H9 (cell line): ENCODE results near the gene SSTR3. TPM values are rescaled to one million over a fixed set of nuclear protein-coding genes. Genes with fewer than 3 reads are reported as not detected.

Experiments used
- DNase-seq: peaks from one replicate; pipeline ENCODE4 v3.0.0-alpha.2; 2017
- H2AFZ ChIP-seq: one replicate; pipeline ENCODE4 v1.6.1; 2013; ENCODE audit warnings: mild to moderate bottlenecking, low read length, control low read depth, moderate library complexity
- H2AK5ac ChIP-seq: 2 replicates; pipeline ENCODE4 v1.6.1; 2013; ENCODE audit warnings: low read length, control low read depth, mixed read lengths; ENCODE audit not compliant: insufficient read length
- H2BK120ac ChIP-seq: one replicate; pipeline ENCODE4 v1.6.1; 2013; ENCODE audit warnings: low read depth, mild to moderate bottlenecking, low read length, control low read depth, inconsistent platforms; ENCODE audit not compliant: poor library complexity, severe bottlenecking
- H2BK12ac ChIP-seq: 2 replicates; pipeline ENCODE4 v1.6.1; 2013; ENCODE audit warnings: low read length, control low read depth, mixed read lengths, low read depth; ENCODE audit not compliant: insufficient read length
- H2BK15ac ChIP-seq: 2 replicates; pipeline ENCODE4 v1.6.1; 2013; ENCODE audit warnings: low read depth, low read length, control low read depth
- H2BK20ac ChIP-seq: one replicate; pipeline ENCODE4 v1.6.1; 2013; ENCODE audit warnings: low read depth, mild to moderate bottlenecking, low read length, control low read depth, inconsistent platforms; ENCODE audit not compliant: poor library complexity, severe bottlenecking
- H2BK5ac ChIP-seq: 2 replicates; pipeline ENCODE4 v1.6.1; 2013; ENCODE audit warnings: low read length, control low read depth, mixed read lengths; ENCODE audit not compliant: insufficient read length
- H3K14ac ChIP-seq: 2 replicates; pipeline ENCODE4 v1.6.1; 2013; ENCODE audit warnings: low read length, control low read depth; ENCODE audit not compliant: insufficient read depth
- H3K18ac ChIP-seq: 2 replicates; pipeline ENCODE4 v1.6.1; 2013; ENCODE audit warnings: low read depth, mild to moderate bottlenecking, mixed read lengths, low read length, control low read depth; ENCODE audit not compliant: insufficient read length
- H3K23ac ChIP-seq: 2 replicates; pipeline ENCODE4 v1.6.1; 2013; ENCODE audit warnings: low read length, control low read depth, mixed read lengths, low read depth; ENCODE audit not compliant: insufficient read length
- H3K23me2 ChIP-seq: 2 replicates; pipeline ENCODE4 v1.6.1; 2013; ENCODE audit warnings: low read depth, mild to moderate bottlenecking, mixed read lengths, low read length, control low read depth; ENCODE audit not compliant: insufficient read length, poor library complexity, severe bottlenecking
- H3K27ac ChIP-seq: 2 replicates; pipeline ENCODE4 v1.5.1; 2013; ENCODE audit warnings: low read length, control low read depth, mixed read lengths, low read depth; ENCODE audit not compliant: insufficient read length
- H3K27me3 ChIP-seq: 2 replicates; pipeline ENCODE4 v1.6.1; 2013; ENCODE audit warnings: low read length, control low read depth, inconsistent platforms; ENCODE audit not compliant: insufficient read depth
- H3K4ac ChIP-seq: 2 replicates; pipeline ENCODE4 v1.6.1; 2013; ENCODE audit warnings: low read depth, mild to moderate bottlenecking, control low read depth, inconsistent platforms, low read length, moderate library complexity
- H3K4me1 ChIP-seq: 2 replicates; pipeline ENCODE4 v1.6.1; 2013; ENCODE audit warnings: low read length, control low read depth, inconsistent platforms; ENCODE audit not compliant: insufficient read depth
- H3K4me2 ChIP-seq: 2 replicates; pipeline ENCODE4 v1.6.1; 2013; ENCODE audit warnings: low read length, control low read depth, mixed read lengths; ENCODE audit not compliant: insufficient read length, insufficient read depth
- H3K56ac ChIP-seq: 2 replicates; pipeline ENCODE4 v1.6.1; 2013; ENCODE audit warnings: low read depth, mild to moderate bottlenecking, mixed read lengths, low read length, control low read depth; ENCODE audit not compliant: insufficient read length
- H3K79me1 ChIP-seq: 2 replicates; pipeline ENCODE4 v1.6.1; 2013; ENCODE audit warnings: low read depth, mild to moderate bottlenecking, moderate library complexity, low read length, control low read depth, inconsistent platforms; ENCODE audit not compliant: insufficient read depth, poor library complexity, severe bottlenecking
- H3K79me2 ChIP-seq: 2 replicates; pipeline ENCODE4 v1.6.1; 2013; ENCODE audit warnings: low read length, control low read depth, inconsistent platforms; ENCODE audit not compliant: insufficient read depth
- H3K9ac ChIP-seq: 2 replicates; pipeline ENCODE4 v1.6.1; 2013; ENCODE audit warnings: low read length, control low read depth, mixed read lengths; ENCODE audit not compliant: insufficient read length; ENCODE audit errors: extremely low read depth
- H3K9me3 ChIP-seq: one replicate; pipeline ENCODE4 v1.6.1; 2013; ENCODE audit warnings: low read depth, low read length, inconsistent platforms; ENCODE audit not compliant: control insufficient read depth
- H3T11ph ChIP-seq: one replicate; pipeline ENCODE4 v1.6.1; 2013; ENCODE audit warnings: mild to moderate bottlenecking, low read length, control low read depth, inconsistent platforms
- H4K20me1 ChIP-seq: one replicate; pipeline ENCODE4 v1.6.1; 2013; ENCODE audit not compliant: control insufficient read depth, insufficient read length, insufficient read depth
- H4K5ac ChIP-seq: 2 replicates; pipeline ENCODE4 v1.6.1; 2013; ENCODE audit warnings: low read depth, mild to moderate bottlenecking, mixed read lengths, low read length, control low read depth; ENCODE audit not compliant: insufficient read length
- H4K8ac ChIP-seq: replicated peaks from 2 replicates; pipeline ENCODE4 v1.6.1; 2013; ENCODE audit warnings: low read length, control low read depth, mixed read lengths, low read depth; ENCODE audit not compliant: insufficient read length
- H4K91ac ChIP-seq: 2 replicates; pipeline ENCODE4 v1.6.1; 2013; ENCODE audit warnings: low read depth, mild to moderate bottlenecking, moderate library complexity, mixed read lengths, low read length, control low read depth; ENCODE audit not compliant: insufficient read length
- H3K27ac Mint-ChIP-seq, 3 experiments: 2 replicates in 2 of 3; 3 replicates in 1 of 3; pipeline ENCODE4 v1.8.0; 2020 to 2021; ENCODE audit warnings: mixed read lengths in 3 of 3, mild to moderate bottlenecking in 1 of 3, moderate library complexity in 1 of 3
- H3K27me3 Mint-ChIP-seq: 2 replicates; pipeline ENCODE4 v1.8.0; 2021; ENCODE audit warnings: low read depth, mild to moderate bottlenecking, moderate library complexity, mixed read lengths
- H3K36me3 Mint-ChIP-seq, 3 experiments: 2 replicates in 2 of 3; 3 replicates in 1 of 3; pipeline ENCODE4 v1.8.0; 2020 to 2021; ENCODE audit warnings: low read depth in 3 of 3, mixed read lengths in 3 of 3; ENCODE audit not compliant: insufficient read depth in 1 of 3
- H3K4me1 Mint-ChIP-seq, 2 experiments: 2 replicates each; pipeline ENCODE4 v1.8.0; 2020; ENCODE audit warnings: mixed read lengths in 2 of 2
- H3K4me3 Mint-ChIP-seq, 2 experiments: 2 replicates in 1 of 2; 3 replicates in 1 of 2; pipeline ENCODE4 v1.8.0; 2020 to 2021; ENCODE audit warnings: mild to moderate bottlenecking in 2 of 2, mixed read lengths in 2 of 2, moderate library complexity in 1 of 2
- H3K9me3 Mint-ChIP-seq, 2 experiments: 2 replicates in 1 of 2; 3 replicates in 1 of 2; pipeline ENCODE4 v1.8.0; 2020; ENCODE audit warnings: mild to moderate bottlenecking in 2 of 2, mixed read lengths in 2 of 2, moderate library complexity in 1 of 2
- CTCF ChIP-seq: fragments of 200-600 bp; sonication (generic); conservative IDR thresholded peaks from 3 replicates; pipeline ENCODE4 v1.8.0; 2021; ENCODE audit warnings: antibody characterized with exemption, mild to moderate bottlenecking
- WGBS: extraction: QIAGEN DNeasy Blood & Tissue Kit; methylation state at CpG from one replicate; pipeline ENCODE4 v1.1.7; 2013; ENCODE audit warnings: missing lambda C conversion rate, low lambda C conversion rate, mixed read lengths; ENCODE audit not compliant: insufficient read length; ENCODE audit errors: extremely low coverage; 5-methylcytosine and 5-hydroxymethylcytosine counted together
- total RNA-seq: library from RNA; stranded (reverse); gene quantifications from 2 replicates; pipeline ENCODE4 v1.2.1, GENCODE V29; 2021

Gene SSTR3
- total RNA-seq, 1 experiment from 2014 or later: 0.68 TPM

DNA sequence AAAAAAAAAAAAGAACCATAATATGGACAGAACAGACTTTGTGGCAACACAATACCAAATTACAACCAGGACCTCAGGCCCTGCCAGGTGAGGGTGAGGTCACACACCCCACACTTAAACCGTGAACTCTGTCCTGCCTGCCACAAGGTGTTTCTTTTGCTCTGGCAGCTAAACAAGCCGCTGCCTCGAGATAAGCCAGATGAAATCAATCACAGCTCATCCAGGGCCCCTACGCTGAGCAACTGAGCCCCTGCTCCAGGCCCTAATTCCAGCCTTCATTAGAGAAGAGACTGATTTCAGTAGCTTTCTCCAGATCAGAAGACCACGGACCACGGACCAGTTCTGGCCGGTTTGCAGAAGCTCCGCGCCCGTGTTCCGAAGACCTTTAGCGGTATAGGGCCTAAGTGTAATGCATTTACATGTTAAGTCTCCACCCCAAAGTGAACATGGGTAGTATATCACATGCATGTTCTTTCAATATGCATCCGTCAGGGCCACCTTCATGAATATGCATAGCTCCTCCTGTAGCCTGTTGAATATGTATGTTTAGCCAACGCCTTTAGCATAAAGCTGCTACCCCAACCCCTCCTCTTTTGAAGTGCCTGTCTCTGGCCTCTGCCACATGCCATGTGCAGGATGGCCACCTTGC, 46.6 kb upstream of the SSTR3 start:
- H2BK120ac ChIP-seq: no peak overlapping the region
- no peak overlapping the region for H3K23ac ChIP-seq
- DNase-seq: peak; percentile 37
- H3K14ac ChIP-seq: no peak overlapping the region
- H3K4me2 ChIP-seq: peak overlapping the region; percentile 30
- no peak overlapping the region for H2AFZ ChIP-seq
- peaks cover 10% of the 10 kb centered on the region in 2 experiments for H3K9me3 Mint-ChIP-seq
- no peak overlapping the region for H2BK5ac ChIP-seq
- H3K4me1 ChIP-seq: 0 out of 2 replicates have a peak, but pooled peaks cover 5% of the 10 kb centered on the region
- WGBS: no CpG with 5 or more reads among the region's 14 CpGs
- H2BK20ac ChIP-seq: no peak overlapping the region
- no peaks in the 10 kb centered on the region for H3K27me3 ChIP-seq
- no peak overlapping the region for H2BK12ac ChIP-seq
- H3K4me1 Mint-ChIP-seq: peaks cover 18 to 40% of the 10 kb centered on the region in 2 experiments
- no peak for TF ChIP-seq CTCF
- H4K5ac ChIP-seq: no peak overlapping the region
- H3K79me2 ChIP-seq: no peaks in the 10 kb centered on the region
- H2BK15ac ChIP-seq: no peak overlapping the region
- no peaks in the 10 kb centered on the region for H3K9me3 ChIP-seq
- H3K36me3 Mint-ChIP-seq: peaks cover 0 to 3% (median 0%) of the 10 kb centered on the region in 3 experiments; a peak in 3 of 7 replicates
- peak overlapping the region in 1 of 2 experiments; percentile 41; a peak in 2 of 5 replicates for H3K4me3 Mint-ChIP-seq
- no peak overlapping the region for H3K18ac ChIP-seq
- H3K23me2 ChIP-seq: no peaks in the 10 kb centered on the region
- no peak overlapping the region for H4K8ac ChIP-seq
- H3K56ac ChIP-seq: no peak overlapping the region
- H3K9ac ChIP-seq: no peak overlapping the region
- H3T11ph ChIP-seq: no peak overlapping the region
- no peak overlapping the region for H2AK5ac ChIP-seq
- H3K27ac ChIP-seq: no peak overlapping the region
- no peak overlapping the region for H3K27ac Mint-ChIP-seq
- peaks cover 56% of the 10 kb centered on the region for H3K27me3 Mint-ChIP-seq
- no peak overlapping the region for H3K4ac ChIP-seq
- H3K79me1 ChIP-seq: no peaks in the 10 kb centered on the region
- no peak overlapping the region for H4K91ac ChIP-seq
- H4K20me1 ChIP-seq: peaks cover 3% of the 10 kb centered on the region
